Measurements from ENCODE around the gene TTC4. TPM values are rescaled to one million over a fixed set of nuclear protein-coding genes. Genes with fewer than 3 reads are reported as not detected.

The TTC4 gene
- polyA plus RNA-seq (22.5 and 27.2 TPM in 2 replicates), polyA minus RNA-seq (27.0 and 43.2 TPM in 2 replicates)

GRCh38 chr1:54715493-54716298, at the start of gene TTC4:
Gene TTC4 (plus strand): TSS chr1:54715861. CDS start chr1:54715909, 48 bp downstream.
- H3K36me3 ChIP-seq (ENCODE audit: insufficient read depth, low read length): no peaks in the 10 kb centered on the region
- H3K27me3 ChIP-seq (ENCODE audit: insufficient read depth, low read depth, low read length): no peaks in the 10 kb centered on the region

GRCh38 chr1:54666333-54666732, 49.3 kb upstream of the TTC4 start:
- Histone ChIP-seq H3F3A (ENCODE audit: insufficient read depth, low read length, poor library complexity, severe bottlenecking) (no peaks in the 10 kb centered on the region), H3K4me2 (ENCODE audit: low read length) (no peak overlapping the region), H3K9me2 (ENCODE audit: insufficient read depth, low read length) (no peaks in the 10 kb centered on the region), H3K36me3 (ENCODE audit: insufficient read depth, low read length) (no peaks in the 10 kb centered on the region), H2AFZ (ENCODE audit: low read depth, low read length) (no peak overlapping the region), H3K79me2 (replicated peaks; ENCODE audit: insufficient read depth, low read length) (no peaks in the 10 kb centered on the region), H3K9ac (ENCODE audit: low read length) (no peak overlapping the region), H3K4me3 (ENCODE audit: low read length) (no peak overlapping the region), H3K27me3 (ENCODE audit: insufficient read depth, low read depth, low read length) (no peaks in the 10 kb centered on the region), H3K9me3 (ENCODE audit: low read length) (no peaks in the 10 kb centered on the region), H3K27ac (ENCODE audit: low read length) (no peak overlapping the region), H4K20me1 (ENCODE audit: insufficient read depth) (no peaks in the 10 kb centered on the region)
- TF ChIP-seq EP300 (conservative IDR thresholded peaks at IDR 0.05; ENCODE audit: poor library complexity, severe bottlenecking): no peak
- TF ChIP-seq TAF1 (IDR thresholded peaks at IDR 0.05; ENCODE audit: low read depth): no peak
- TF ChIP-seq, protein P1, sequence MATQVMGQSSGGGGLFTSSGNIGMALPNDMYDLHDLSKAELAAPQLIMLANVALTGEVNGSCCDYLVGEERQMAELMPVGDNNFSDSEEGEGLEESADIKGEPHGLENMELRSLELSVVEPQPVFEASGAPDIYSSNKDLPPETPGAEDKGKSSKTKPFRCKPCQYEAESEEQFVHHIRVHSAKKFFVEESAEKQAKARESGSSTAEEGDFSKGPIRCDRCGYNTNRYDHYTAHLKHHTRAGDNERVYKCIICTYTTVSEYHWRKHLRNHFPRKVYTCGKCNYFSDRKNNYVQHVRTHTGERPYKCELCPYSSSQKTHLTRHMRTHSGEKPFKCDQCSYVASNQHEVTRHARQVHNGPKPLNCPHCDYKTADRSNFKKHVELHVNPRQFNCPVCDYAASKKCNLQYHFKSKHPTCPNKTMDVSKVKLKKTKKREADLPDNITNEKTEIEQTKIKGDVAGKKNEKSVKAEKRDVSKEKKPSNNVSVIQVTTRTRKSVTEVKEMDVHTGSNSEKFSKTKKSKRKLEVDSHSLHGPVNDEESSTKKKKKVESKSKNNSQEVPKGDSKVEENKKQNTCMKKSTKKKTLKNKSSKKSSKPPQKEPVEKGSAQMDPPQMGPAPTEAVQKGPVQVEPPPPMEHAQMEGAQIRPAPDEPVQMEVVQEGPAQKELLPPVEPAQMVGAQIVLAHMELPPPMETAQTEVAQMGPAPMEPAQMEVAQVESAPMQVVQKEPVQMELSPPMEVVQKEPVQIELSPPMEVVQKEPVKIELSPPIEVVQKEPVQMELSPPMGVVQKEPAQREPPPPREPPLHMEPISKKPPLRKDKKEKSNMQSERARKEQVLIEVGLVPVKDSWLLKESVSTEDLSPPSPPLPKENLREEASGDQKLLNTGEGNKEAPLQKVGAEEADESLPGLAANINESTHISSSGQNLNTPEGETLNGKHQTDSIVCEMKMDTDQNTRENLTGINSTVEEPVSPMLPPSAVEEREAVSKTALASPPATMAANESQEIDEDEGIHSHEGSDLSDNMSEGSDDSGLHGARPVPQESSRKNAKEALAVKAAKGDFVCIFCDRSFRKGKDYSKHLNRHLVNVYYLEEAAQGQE (IDR thresholded peaks at IDR 0.05; ENCODE audit: borderline replicate concordance): no peak
- no peak for TF ChIP-seq RAD21 (conservative IDR thresholded peaks at IDR 0.05)
- TF ChIP-seq SMC3 (conservative IDR thresholded peaks at IDR 0.05; ENCODE audit: poor library complexity): no peak
- no peak for TF ChIP-seq CTCF (IDR thresholded peaks at IDR 0.05; ENCODE audit: poor library complexity, severe bottlenecking)
- TF ChIP-seq POLR2AphosphoS5 (IDR thresholded peaks at IDR 0.05): no peak

More at GRCh38 chr1:54715493-54716298, at the start of gene TTC4:
- Histone ChIP-seq H3K4me2 (ENCODE audit: low read length) (peak within 1 kb of the TSS; percentile 96), H3K79me2 (replicated peaks; ENCODE audit: insufficient read depth, low read length) (peaks cover 8% of the 10 kb centered on the region), H3K9me2 (ENCODE audit: insufficient read depth, low read length) (no peaks in the 10 kb centered on the region), H3F3A (ENCODE audit: insufficient read depth, low read length, poor library complexity, severe bottlenecking) (no peaks in the 10 kb centered on the region), H3K9ac (ENCODE audit: low read length) (peak within 1 kb of the TSS; percentile 71), H4K20me1 (ENCODE audit: insufficient read depth) (no peaks in the 10 kb centered on the region), H2AFZ (ENCODE audit: low read depth, low read length) (peak within 1 kb of the TSS; percentile 82), H3K4me3 (ENCODE audit: low read length) (peak within 1 kb of the TSS; percentile 86), H3K27ac (ENCODE audit: low read length) (peak within 1 kb of the TSS; percentile 23), H3K9me3 (ENCODE audit: low read length) (no peaks in the 10 kb centered on the region)
- TF ChIP-seq CTCF (IDR thresholded peaks at IDR 0.05; ENCODE audit: poor library complexity, severe bottlenecking) (peak; percentile 36), TAF1 (IDR thresholded peaks at IDR 0.05; ENCODE audit: low read depth) (peak; percentile 55), POLR2AphosphoS5 (IDR thresholded peaks at IDR 0.05) (peak; percentile 67), MXI1 (conservative IDR thresholded peaks at IDR 0.05; ENCODE audit: poor library complexity, severe bottlenecking) (peak; percentile 97), SMC3 (conservative IDR thresholded peaks at IDR 0.05; ENCODE audit: poor library complexity) (peak; percentile 76), EP300 (conservative IDR thresholded peaks at IDR 0.05; ENCODE audit: poor library complexity, severe bottlenecking) (peak; percentile 52), RAD21 (conservative IDR thresholded peaks at IDR 0.05) (peak; percentile 66), EZH2 (IDR thresholded peaks at IDR 0.05; ENCODE audit: borderline replicate concordance, insufficient read depth, low read length, poor library complexity, severe bottlenecking) (no peak)
- TF ChIP-seq, protein P1 (IDR thresholded peaks at IDR 0.05; ENCODE audit: borderline replicate concordance): no peak
